Gastrocnemius medialis (tissue), 4 donors: Measurements from ENCODE around the gene CMAS. TPM values are rescaled to one million over a fixed set of nuclear protein-coding genes. Genes with fewer than 3 reads are reported as not detected.
"Not testable (repeated sequence)": the region's sequence is repeated elsewhere in the genome, so short reads cannot be mapped to it uniquely, and the experiment has no call there.

ENCODE experiments used
- ATAC-seq, 2 donors: fragments of 150-250 bp; one replicate each; pipeline ENCODE4 v1.9.1; 2016
- DNase-seq, 2 donors: peaks; one replicate each; pipeline ENCODE4 v3.0.0-alpha.2; 2019
- H3K27ac ChIP-seq, 4 donors: fragments of 200-600 bp; sonication (generic); 1 replicate in 1 of 4; 2 replicates in 3 of 4; pipeline ENCODE4 v1.5.1; 2016 to 2018; ENCODE audit warnings: mild to moderate bottlenecking in 2 of 4, moderate library complexity in 1 of 4
- H3K27me3 ChIP-seq, 3 donors: fragments of 200-600 bp; sonication (generic) in 2 of 3; 1 replicate in 1 of 3; 2 replicates in 2 of 3; pipeline versions ENCODE4 v1.5.1 to v1.6.0; 2016 to 2019; ENCODE audit warnings: mild to moderate bottlenecking in 1 of 3, moderate library complexity in 1 of 3
- H3K36me3 ChIP-seq, 2 donors: fragments of 200-600 bp; sonication (generic) in 1 of 2; one replicate each; pipeline ENCODE4 v1.5.1; 2017 to 2018
- H3K4me1 ChIP-seq, 2 donors: fragments of 200-600 bp; sonication (generic) in 1 of 2; one replicate each; pipeline ENCODE4 v1.5.1; 2016 to 2017; ENCODE audit warnings: mild to moderate bottlenecking in 2 of 2
- H3K4me3 ChIP-seq, 4 donors: fragments of 200-600 bp; sonication (generic) in 3 of 4; 1 replicate in 1 of 4; 2 replicates in 3 of 4; pipeline ENCODE4 v1.5.1; 2016 to 2019; ENCODE audit warnings: mild to moderate bottlenecking in 2 of 4
- H3K9me3 ChIP-seq, 3 donors: fragments of 200-600 bp; sonication (generic) in 2 of 3; 1 replicate in 1 of 3; 2 replicates in 2 of 3; pipeline ENCODE4 v1.5.1; 2016 to 2019
- CTCF ChIP-seq, 5 experiments: fragments of 450-650 bp in 3 of 5; fragments of 200-600 bp in 2 of 5; sonication (generic) in 2 of 5; IDR thresholded peaks in 4 of 5; conservative IDR thresholded peaks in 1 of 5; 1 replicate in 4 of 5; 2 replicates in 1 of 5; pipeline ENCODE4 v1.5.1; 2016 to 2019; ENCODE audit warnings: antibody characterized with exemption in 5 of 5, mild to moderate bottlenecking in 3 of 5, moderate library complexity in 3 of 5
- POLR2A ChIP-seq, 2 donors: fragments of 450-650 bp; IDR thresholded peaks; one replicate each; pipeline ENCODE4 v1.6.1; 2017; ENCODE audit warnings: antibody characterized with exemption in 2 of 2, mild to moderate bottlenecking in 2 of 2, moderate library complexity in 2 of 2
- in situ Hi-C, 4 donors: fragments of 200-750 bp; cut with MboI; loops; one replicate each; pipeline versions ENCODE4 v1.15.0 to v1.8.0; 2017; ENCODE audit warnings: low sequenced_read_pairs in 4 of 4
- intact Hi-C: fragments of 100-400 bp; cut with DNase I; formaldehyde crosslinking; loops from one replicate; pipeline ENCODE4 v1.15.1; 2023; ENCODE audit warnings: low total_unique reads
- total RNA-seq, 4 donors: library from RNA; depleted of rRNA; stranded (reverse); fragments of >200 nt; gene quantifications; one replicate each; pipeline versions ENCODE4 v1.1.0 to v1.2.3, GENCODE V29; 2016

CMAS gene
- total RNA-seq, 4 donors from 2014 or later: 28.2 to 33.4 (median 29.8) TPM

- Histone ChIP-seq H3K9me3 (no peaks in the 10 kb centered on the region), H3K4me1 (no peaks in the 10 kb centered on the region), H3K4me3 (no peak overlapping the region), H3K36me3 (no peaks in the 10 kb centered on the region), H3K27ac (no peak overlapping the region), H3K27me3 (no peaks in the 10 kb centered on the region)
- in situ Hi-C loops (loop anchor here in 2 of 4 donors (10.0 to 25.0 kb wide), 2 partner anchors 350 to 352 kb away; no protein-coding TSS in a partner anchor), intact Hi-C loops (loop anchor here (5.0 kb wide), 1 partner anchor 372 kb away; no protein-coding TSS in a partner anchor)
- TF ChIP-seq CTCF (IDR thresholded peaks at IDR 0.05 in 4 of 5, conservative IDR thresholded peaks at IDR 0.05 in 1 of 5): no peak
- TF ChIP-seq POLR2A (IDR thresholded peaks at IDR 0.05): no peak
- ATAC-seq (no peak), DNase-seq (no peak)
Measured at GRCh38 chr12:22084852-22085251, 38.8 kb downstream of the CMAS start.

- Histone ChIP-seq H3K4me1 (no peaks in the 10 kb centered on the region), H3K27ac (no peak overlapping the region), H3K4me3 (no peak overlapping the region), H3K36me3 (no peaks in the 10 kb centered on the region), H3K9me3 (no peaks in the 10 kb centered on the region), H3K27me3 (no peaks in the 10 kb centered on the region)
- intact Hi-C loops (no loop called here), in situ Hi-C loops (loop anchor here in 2 of 4 donors (10.0 to 25.0 kb wide), 2 partner anchors 346 to 348 kb away; no protein-coding TSS in a partner anchor)
- no peak for DNase-seq
- TF ChIP-seq POLR2A (IDR thresholded peaks at IDR 0.05) (no peak), CTCF (IDR thresholded peaks at IDR 0.05 in 4 of 5, conservative IDR thresholded peaks at IDR 0.05 in 1 of 5) (no peak)
- ATAC-seq: no peak
Measured at GRCh38 chr12:22088886-22089285, 42.9 kb downstream of the CMAS start.

GRCh38 chr12:22089486-22089885, 43.5 kb downstream of the CMAS start:
- ATAC-seq (no peak), DNase-seq (no peak)
- Histone ChIP-seq H3K4me3 (no peak overlapping the region), H3K36me3 (no peaks in the 10 kb centered on the region), H3K4me1 (no peaks in the 10 kb centered on the region), H3K27me3 (no peaks in the 10 kb centered on the region), H3K9me3 (no peaks in the 10 kb centered on the region), H3K27ac (no peak overlapping the region)
- intact Hi-C loops: no loop called here
- in situ Hi-C loops: loop anchor here in 2 of 4 donors (10.0 to 25.0 kb wide), 2 partner anchors 345 to 348 kb away; no protein-coding TSS in a partner anchor
- no peak for TF ChIP-seq POLR2A (IDR thresholded peaks at IDR 0.05)
- no peak for TF ChIP-seq CTCF (IDR thresholded peaks at IDR 0.05 in 4 of 5, conservative IDR thresholded peaks at IDR 0.05 in 1 of 5)

GRCh38 chr12:22099062-22099461, 53.0 kb downstream of the CMAS start:
- in situ Hi-C loops: loop anchor here in 3 of 4 donors (10.0 to 25.0 kb wide), 3 partner anchors 236 to 346 kb away; partner anchors contain the start of gene ST8SIA1 (in 1 of the 3)
- intact Hi-C loops, H3K9me3 ChIP-seq, DNase-seq, H3K4me3 ChIP-seq, H3K27ac ChIP-seq, H3K27me3 ChIP-seq, H3K4me1 ChIP-seq, H3K36me3 ChIP-seq, ATAC-seq: not testable (repeated sequence)

- ATAC-seq: peak in 1 of 2 donors; percentile 51
- in situ Hi-C loops: loop anchor here in 3 of 4 donors (10.0 to 25.0 kb wide), 2 partner anchors 234 to 236 kb away; partner anchors contain the start of gene ST8SIA1 (in 3 of the 3)
- peak in 3 of 5 experiments; percentile 13 to 36 (median 18) for TF ChIP-seq CTCF (IDR thresholded peaks at IDR 0.05 in 4 of 5, conservative IDR thresholded peaks at IDR 0.05 in 1 of 5)
- TF ChIP-seq POLR2A (IDR thresholded peaks at IDR 0.05): no peak
- no peak for DNase-seq
- no peaks in the 10 kb centered on the region for H3K4me1 ChIP-seq
- H3K27me3 ChIP-seq: no peaks in the 10 kb centered on the region
- H3K27ac ChIP-seq: no peak overlapping the region
- intact Hi-C loops: no loop called here
- no peak overlapping the region for H3K4me3 ChIP-seq
- H3K9me3 ChIP-seq: no peaks in the 10 kb centered on the region
- no peaks in the 10 kb centered on the region for H3K36me3 ChIP-seq
Measured at GRCh38 chr12:22100958-22101748, 55.1 kb downstream of the CMAS start.
